HCT116 (cell line): ENCODE results near the gene DISP1.

Source experiments
- EZH2 ChIP-seq: fragments of 200-600 bp; sonication (generic); IDR thresholded peaks from 2 replicates; pipeline ENCODE4 v1.6.1; 2017; ENCODE audit warnings: antibody characterized with exemption, mixed run types
- EZH2phosphoT487 ChIP-seq: fragments of 200-600 bp; IDR thresholded peaks from 2 replicates; pipeline ENCODE4 v1.6.1; 2018; ENCODE audit warnings: antibody characterized with exemption, borderline replicate concordance
- FOSL1 ChIP-seq: IDR thresholded peaks from 2 replicates; pipeline ENCODE4 v1.6.1; 2012; ENCODE audit warnings: low read depth
- JUND ChIP-seq: IDR thresholded peaks from 2 replicates; pipeline ENCODE4 v1.6.1; 2012
- POLR2A ChIP-seq: IDR thresholded peaks from 2 replicates; pipeline ENCODE4 v1.7.0; 2011; ENCODE audit warnings: borderline replicate concordance; ENCODE audit not compliant: insufficient read depth, insufficient read length; ENCODE audit errors: extremely low read depth
- POLR2AphosphoS5 ChIP-seq: IDR thresholded peaks from 2 replicates; pipeline ENCODE4 v1.6.1; 2011; ENCODE audit warnings: mild to moderate bottlenecking, low read depth, low read length, moderate library complexity
- RAD21 ChIP-seq: IDR thresholded peaks from 2 replicates; pipeline ENCODE4 v1.6.1; 2012; ENCODE audit warnings: low read depth, mild to moderate bottlenecking
- SIN3A ChIP-seq: IDR thresholded peaks from 2 replicates; pipeline ENCODE4 v1.6.1; 2012; ENCODE audit warnings: low read depth
- SP1 ChIP-seq: IDR thresholded peaks from 2 replicates; pipeline ENCODE4 v1.6.1; 2012; ENCODE audit warnings: low read depth
- YY1 ChIP-seq: IDR thresholded peaks from 2 replicates; pipeline ENCODE4 v1.6.1; 2011; ENCODE audit warnings: low read length, low read depth, moderate library complexity, mild to moderate bottlenecking; ENCODE audit not compliant: insufficient replicate concordance; ENCODE audit errors: extremely low read depth
- ZFX ChIP-seq: fragments of 450-650 bp; IDR thresholded peaks from 2 replicates; pipeline ENCODE4 v1.6.1; 2017
- TF ChIP-seq, protein P1 (sequence below), 3 experiments: fragments of 200-600 bp in 1 of 3; sonication (generic) in 1 of 3; IDR thresholded peaks in 2 of 3; conservative IDR thresholded peaks in 1 of 3; 2 replicates each; pipeline ENCODE4 v1.5.1; 2012 to 2017; ENCODE audit warnings: low read depth in 2 of 3, low read length in 2 of 3, antibody characterized with exemption in 1 of 3, borderline replicate concordance in 1 of 3, control low read depth in 1 of 3, mild to moderate bottlenecking in 1 of 3, mixed read lengths in 1 of 3, mixed run types in 1 of 3, moderate library complexity in 1 of 3; ENCODE audit not compliant: insufficient read depth in 1 of 3

DNA sequence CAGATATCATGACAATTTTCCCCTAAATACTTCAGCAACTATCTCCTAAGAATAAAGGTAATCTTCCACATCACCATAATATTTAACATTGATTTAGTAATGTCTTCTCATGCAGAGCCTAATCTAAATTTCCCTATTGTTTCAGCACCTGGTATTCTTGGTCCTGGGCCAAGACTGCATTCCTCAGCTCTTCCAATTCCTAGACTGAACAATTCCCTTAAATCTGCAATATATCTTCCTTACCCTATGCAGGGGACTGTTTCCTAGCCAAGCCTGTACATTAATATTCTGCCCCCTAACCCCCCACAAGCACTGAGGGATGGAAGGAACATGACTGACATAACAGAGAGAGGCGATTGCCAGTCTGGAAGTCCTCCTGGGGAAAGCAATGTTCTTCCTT lies 28.7 kb upstream of the DISP1 start:
- TF ChIP-seq, protein P1, sequence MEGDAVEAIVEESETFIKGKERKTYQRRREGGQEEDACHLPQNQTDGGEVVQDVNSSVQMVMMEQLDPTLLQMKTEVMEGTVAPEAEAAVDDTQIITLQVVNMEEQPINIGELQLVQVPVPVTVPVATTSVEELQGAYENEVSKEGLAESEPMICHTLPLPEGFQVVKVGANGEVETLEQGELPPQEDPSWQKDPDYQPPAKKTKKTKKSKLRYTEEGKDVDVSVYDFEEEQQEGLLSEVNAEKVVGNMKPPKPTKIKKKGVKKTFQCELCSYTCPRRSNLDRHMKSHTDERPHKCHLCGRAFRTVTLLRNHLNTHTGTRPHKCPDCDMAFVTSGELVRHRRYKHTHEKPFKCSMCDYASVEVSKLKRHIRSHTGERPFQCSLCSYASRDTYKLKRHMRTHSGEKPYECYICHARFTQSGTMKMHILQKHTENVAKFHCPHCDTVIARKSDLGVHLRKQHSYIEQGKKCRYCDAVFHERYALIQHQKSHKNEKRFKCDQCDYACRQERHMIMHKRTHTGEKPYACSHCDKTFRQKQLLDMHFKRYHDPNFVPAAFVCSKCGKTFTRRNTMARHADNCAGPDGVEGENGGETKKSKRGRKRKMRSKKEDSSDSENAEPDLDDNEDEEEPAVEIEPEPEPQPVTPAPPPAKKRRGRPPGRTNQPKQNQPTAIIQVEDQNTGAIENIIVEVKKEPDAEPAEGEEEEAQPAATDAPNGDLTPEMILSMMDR (IDR thresholded peaks at IDR 0.05 in 2 of 3, conservative IDR thresholded peaks at IDR 0.05 in 1 of 3; ENCODE audit: borderline replicate concordance in 1 of 3, insufficient read depth in 1 of 3, low read depth in 2 of 3, low read length in 2 of 3) = no peak
- TF ChIP-seq EZH2 (no peak), POLR2AphosphoS5 (no peak), SIN3A (no peak), POLR2A (no peak), YY1 (no peak), ZFX (no peak), FOSL1 (no peak), JUND (no peak), SP1 (no peak), EZH2phosphoT487 (no peak), RAD21 (no peak)
